ENCODE measurements around the gene EGFL8.

EGFL8 gene

DNA sequence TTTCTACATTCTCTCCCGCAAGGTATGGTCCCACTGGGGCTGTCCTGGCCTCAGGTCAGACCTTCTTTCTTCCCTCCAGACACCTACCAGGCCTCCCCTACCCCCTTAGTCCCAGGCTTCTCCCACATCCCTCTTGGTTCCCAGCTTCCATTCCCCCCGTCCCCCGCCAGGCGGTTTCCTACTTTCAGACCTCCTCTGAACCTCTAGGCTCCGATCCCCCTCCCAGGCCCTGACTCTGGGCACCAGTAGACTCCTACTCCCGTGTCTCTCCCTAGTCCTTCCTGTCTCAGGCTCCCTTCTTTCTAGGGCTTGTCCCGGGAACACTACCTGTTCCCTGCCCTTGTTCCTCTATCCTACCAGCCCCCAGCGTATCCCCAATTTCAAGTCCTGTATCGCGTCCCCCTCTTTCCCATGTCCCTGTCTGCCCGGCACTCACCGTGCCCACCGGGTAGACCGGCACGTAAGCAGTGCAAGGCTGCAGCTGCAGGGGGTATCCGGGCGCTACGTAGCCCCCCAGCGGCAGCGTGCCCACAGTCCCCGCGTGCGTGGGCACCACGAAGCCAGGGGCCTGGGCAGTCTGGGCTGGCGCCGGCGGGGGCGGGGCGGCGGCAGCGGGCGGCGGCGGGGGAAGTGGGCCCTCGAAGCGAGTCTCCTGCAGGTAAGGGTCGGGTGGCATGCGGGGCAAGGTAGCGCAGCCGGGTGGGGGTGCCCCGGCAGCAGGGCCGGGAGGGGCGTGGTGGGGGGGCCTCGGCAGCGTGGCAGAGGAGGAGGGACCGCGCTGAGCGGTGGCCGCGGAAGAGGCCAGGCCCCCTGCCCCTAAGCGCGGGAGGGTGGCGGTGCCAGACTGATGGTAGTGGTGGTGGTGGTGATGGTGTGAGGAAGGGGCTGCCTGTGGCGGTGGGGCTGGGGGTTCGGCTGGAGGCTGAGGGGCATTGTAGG is 14.2 kb upstream of the EGFL8 start:
- Mint-ChIP-seq H3K36me3 (no peaks in the 10 kb centered on the region), H3K27me3 (peaks cover 84% of the 10 kb centered on the region), H3K4me3 (no peak overlapping the region), H3K27ac (no peak overlapping the region), H3K4me1 (peaks cover 57% of the 10 kb centered on the region), H3K9me3 (no peaks in the 10 kb centered on the region)
- no peak for DNase-seq
- CTCF ChIA-PET: interaction anchor here (0.5 kb wide), 1 partner anchor 682 kb away, joined by 3 read pairs; no protein-coding TSS in a partner anchor

DNA sequence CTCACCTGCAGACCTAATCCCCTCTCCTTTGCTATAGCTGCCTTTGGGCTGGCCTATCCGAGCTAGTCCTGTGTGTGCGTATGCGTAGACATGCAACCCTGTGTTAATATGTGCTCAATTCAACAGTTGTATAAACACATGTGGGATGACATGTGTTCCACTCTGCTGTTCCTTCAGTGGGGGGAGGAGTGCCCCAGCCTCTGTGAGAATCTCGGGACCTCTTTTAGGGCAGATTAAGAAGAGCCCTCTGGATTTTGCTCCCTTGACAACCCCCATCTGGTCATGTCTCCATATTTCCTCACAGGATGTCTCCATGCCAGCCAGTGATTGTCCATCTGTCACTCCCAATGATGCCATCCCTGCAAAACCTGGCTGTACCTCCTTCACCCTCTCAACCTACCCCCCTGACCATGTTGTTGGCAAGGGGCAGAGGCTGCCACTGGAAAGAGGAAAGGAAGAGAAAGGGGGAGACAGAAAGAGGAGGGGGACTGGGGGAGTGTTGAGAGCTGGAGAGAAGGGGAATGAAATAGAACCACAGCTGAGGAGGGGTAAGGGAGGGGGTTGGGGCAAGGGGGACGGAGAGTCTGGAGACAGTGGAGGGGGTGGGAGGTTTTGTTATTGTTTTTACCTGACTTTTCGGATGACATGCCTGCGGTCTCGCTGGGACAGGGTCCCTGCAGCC is 13.1 kb upstream of the EGFL8 start:
- no peak for DNase-seq
- Mint-ChIP-seq H3K27me3 (peaks cover 75% of the 10 kb centered on the region), H3K27ac (no peak overlapping the region), H3K4me3 (peak overlapping the region; percentile 41), H3K9me3 (no peaks in the 10 kb centered on the region), H3K36me3 (no peaks in the 10 kb centered on the region), H3K4me1 (peaks cover 62% of the 10 kb centered on the region)
- CTCF ChIA-PET: interaction anchor here (1.6 kb wide), 1 partner anchor 32 kb away, joined by 5 read pairs; no protein-coding TSS in a partner anchor

DNA sequence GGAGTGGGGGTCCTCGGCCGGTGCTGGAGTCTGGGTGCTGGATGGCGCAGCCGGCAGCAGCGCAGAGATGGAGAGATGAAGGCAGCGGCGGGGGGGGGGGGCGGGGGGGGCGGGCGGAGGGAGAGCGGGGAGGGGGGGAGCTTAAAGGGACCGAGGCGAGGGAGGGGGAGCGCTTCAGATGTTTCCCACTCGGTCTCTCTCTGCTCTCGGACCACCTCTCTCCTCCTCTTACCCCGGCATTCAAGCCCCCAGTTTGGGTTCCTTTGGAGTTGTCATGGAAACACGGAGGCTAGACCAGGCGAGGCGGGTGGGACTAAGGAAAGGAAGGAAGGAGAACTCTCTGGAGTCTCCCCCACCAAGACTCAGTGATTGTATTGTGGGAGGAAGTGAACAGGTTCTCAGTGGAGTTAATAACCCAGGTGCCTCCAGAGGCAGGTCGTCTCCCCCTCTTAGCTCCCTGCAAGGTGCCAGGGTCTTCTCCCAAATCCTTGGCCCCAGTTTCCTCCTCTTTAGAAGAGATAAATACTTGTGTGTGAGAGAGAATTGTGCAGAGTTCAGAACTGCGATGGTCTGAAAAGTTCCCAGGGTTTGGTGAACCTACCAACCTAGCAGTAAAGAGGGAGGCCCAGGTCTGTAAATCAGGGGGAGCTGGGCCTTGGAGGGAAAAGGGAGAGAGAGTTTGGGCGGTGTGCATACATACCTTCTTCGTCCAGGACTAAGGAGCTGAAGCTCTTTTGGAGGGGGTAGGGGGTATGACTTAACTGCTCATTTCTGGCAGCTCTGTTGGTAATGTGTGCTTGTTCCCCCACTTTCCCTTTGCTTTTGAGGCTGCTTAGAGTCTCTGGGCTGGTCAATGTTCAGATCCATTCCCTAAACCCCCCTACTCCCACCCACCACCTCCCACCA is 12.3 kb upstream of the EGFL8 start, which contains the start of gene PRRT1:
PRRT1 (minus strand) TSS at position 77 of the 906 bp plus-strand sequence. CDS start 112 bp downstream, outside the sequence.
- Mint-ChIP-seq H3K36me3 (no peaks in the 10 kb centered on the region), H3K27me3 (peaks cover 67% of the 10 kb centered on the region), H3K9me3 (no peaks in the 10 kb centered on the region), H3K27ac (no peak within 1 kb of the TSS), H3K4me1 (peaks cover 62% of the 10 kb centered on the region), H3K4me3 (peak within 1 kb of the TSS; percentile 51)
- CTCF ChIA-PET: interaction anchor here (1.6 kb wide), 1 partner anchor 33 kb away, joined by 5 read pairs; no protein-coding TSS in a partner anchor
- DNase-seq: no peak

DNA sequence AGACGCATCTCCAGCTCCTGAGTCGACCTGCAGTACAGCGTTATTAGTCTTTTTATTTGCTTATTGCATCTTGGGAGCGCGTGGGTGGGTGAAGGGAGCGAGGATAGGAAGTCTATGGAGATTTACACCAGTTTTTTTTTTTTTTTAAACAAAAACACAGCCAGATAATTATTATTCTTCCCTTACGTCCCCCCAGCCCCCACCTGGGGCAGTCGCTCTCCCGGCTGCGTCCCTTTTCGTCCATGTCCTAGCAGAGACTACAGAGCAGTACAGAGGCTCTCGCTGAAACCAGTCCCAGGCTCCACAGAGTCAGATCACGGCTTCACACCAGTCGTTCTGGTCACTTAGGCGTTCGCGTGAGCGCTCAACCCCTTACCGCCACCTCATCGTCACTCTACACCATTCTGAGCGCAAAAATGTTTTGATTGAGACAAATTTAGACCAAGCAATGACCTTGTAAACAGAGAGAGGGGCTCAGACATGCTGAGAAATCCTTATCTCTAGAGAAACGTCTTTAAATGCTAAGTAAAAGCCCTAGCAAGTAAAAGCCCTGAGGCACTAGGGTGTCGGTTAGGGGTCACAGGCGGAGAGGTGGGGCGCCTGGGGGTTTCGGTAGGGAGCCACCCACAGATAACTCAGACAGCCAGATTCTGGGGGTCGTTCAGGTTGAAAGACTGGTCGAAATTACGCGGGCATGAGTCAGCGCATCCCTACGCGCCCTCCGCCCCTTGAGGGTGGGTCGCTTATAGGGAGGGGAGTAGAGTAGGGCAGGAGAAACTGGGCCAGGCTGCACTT is 11.4 kb upstream of the EGFL8 start:
- Mint-ChIP-seq H3K9me3 (no peaks in the 10 kb centered on the region), H3K27me3 (peaks cover 59% of the 10 kb centered on the region), H3K27ac (peak overlapping the region; percentile 53), H3K4me1 (peaks cover 59% of the 10 kb centered on the region), H3K4me3 (peak overlapping the region; percentile 51), H3K36me3 (peaks cover 7% of the 10 kb centered on the region)
- CTCF ChIA-PET: no interaction called here
- DNase-seq: no peak

DNA sequence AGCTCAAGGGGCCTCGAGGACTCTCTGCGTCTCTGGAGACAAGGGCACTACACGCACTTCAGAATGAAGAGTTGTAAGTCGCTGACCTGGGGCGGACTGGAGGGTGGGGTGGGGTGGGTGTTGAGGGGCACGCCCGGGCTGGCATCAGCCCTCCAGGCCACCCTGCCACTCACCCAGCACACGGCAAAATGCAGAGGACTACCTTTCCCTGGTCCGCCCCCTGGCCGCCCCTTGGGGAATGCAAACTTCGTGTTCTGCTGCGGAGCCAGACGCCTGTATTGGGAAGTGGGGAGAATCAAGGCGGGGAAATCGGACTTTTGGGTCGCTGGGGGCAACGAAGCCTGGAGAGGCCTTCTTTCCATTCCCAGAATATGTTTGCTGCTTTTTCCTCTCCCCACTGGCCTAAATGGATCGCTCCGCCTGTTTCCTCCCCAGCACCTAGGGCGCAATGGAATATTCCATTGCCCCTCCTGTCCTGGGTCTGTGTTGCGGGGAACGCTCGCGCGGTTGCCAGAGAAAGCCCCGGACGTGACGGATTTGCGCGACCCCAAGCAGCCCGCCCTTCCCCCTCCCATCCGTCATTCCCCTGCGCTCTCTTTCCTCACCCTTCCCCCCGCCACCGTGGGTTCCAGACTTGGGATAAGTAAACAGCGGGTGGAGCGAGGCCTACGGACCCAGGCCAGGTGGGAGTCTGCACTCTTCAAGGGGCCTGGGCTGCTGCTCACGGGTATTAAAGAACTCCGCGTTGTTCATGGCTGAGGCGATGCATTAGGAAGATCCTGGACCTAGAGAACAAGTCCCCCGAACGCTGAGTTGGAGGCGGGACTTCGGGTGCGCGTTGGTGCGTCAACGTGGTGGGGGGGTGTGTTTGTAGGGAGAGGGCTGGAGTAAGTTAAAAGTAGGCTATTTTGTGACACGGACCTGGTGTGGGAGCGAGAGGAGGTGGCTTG is 10.6 kb upstream of the EGFL8 start, which contains the start of gene PPT2:
PPT2 (plus strand) TSS at position 578 of the 950 bp plus-strand sequence. CDS start 454 bp downstream, outside the sequence.
- H3K36me3 Mint-ChIP-seq: peaks cover 13% of the 10 kb centered on the region
- H3K9me3 Mint-ChIP-seq: no peaks in the 10 kb centered on the region
- peaks cover 50% of the 10 kb centered on the region for H3K27me3 Mint-ChIP-seq
- peak within 1 kb of the TSS; percentile 83 for H3K4me3 Mint-ChIP-seq
- H3K4me1 Mint-ChIP-seq: peaks cover 51% of the 10 kb centered on the region
- H3K27ac Mint-ChIP-seq: peak within 1 kb of the TSS; percentile 79
- CTCF ChIA-PET: interaction anchor here (0.8 to 1.3 kb wide), 4 partner anchors 9 to 42 kb away, joined by 3 to 9 read pairs (median 4); no protein-coding TSS in a partner anchor
- peak; percentile 85 for DNase-seq

DNA sequence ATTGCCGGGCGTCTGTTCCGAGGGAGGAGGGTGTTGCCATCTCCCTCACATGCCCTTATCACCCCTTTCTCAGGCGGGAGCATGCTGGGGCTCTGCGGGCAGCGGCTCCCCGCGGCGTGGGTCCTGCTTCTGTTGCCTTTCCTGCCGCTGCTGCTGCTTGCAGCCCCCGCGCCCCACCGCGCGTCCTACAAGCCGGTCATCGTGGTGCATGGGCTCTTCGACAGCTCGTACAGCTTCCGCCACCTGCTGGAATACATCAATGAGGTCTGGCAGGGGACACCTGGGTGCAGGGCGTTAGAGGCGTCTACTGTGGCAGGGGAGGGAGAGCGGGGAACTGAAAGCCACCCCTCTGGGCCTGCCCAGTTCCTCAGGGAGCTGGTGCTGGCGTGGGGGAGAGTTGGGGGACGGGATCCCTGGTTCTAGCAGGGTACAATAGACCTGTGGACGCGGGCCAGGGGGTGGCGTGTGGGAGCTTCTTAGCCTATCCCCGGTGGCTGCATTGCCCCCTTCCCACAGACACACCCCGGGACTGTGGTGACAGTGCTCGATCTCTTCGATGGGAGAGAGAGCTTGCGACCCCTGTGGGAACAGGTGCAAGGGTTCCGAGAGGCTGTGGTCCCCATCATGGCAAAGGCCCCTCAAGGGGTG is 9.8 kb upstream of the EGFL8 start:
- Mint-ChIP-seq H3K4me3 (peak overlapping the region; percentile 83), H3K27me3 (peaks cover 42% of the 10 kb centered on the region), H3K36me3 (peaks cover 13% of the 10 kb centered on the region), H3K4me1 (peaks cover 47% of the 10 kb centered on the region), H3K27ac (peak overlapping the region; percentile 79), H3K9me3 (no peaks in the 10 kb centered on the region)
- DNase-seq: peak; percentile 82
- CTCF ChIA-PET: interaction anchor here (0.8 to 1.3 kb wide), 5 partner anchors 10 to 41 kb away, joined by 3 to 9 read pairs (median 4); no protein-coding TSS in a partner anchor

DNA sequence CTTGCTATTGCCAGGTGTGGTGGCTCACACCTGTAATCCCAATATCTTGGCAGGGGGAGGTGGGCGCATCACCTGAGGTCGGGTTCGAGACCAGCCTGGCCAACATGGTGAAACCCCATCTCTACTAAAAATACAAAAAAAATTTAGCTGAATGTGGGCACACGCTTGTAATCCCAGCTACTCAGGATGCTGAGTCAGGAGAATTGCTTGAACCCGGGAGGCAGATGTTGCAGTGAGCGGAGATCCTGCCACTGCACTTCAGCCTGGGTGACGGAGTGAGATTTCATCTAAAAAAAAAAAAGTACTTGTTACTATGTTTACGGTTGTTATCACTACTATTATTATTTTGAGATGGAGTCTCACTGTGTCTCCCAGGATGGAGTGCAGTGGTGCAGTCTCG is 7.5 kb upstream of the EGFL8 start:
- DNase-seq: no peak
- peaks cover 34% of the 10 kb centered on the region for H3K4me1 Mint-ChIP-seq
- H3K4me3 Mint-ChIP-seq: no peak overlapping the region

DNA sequence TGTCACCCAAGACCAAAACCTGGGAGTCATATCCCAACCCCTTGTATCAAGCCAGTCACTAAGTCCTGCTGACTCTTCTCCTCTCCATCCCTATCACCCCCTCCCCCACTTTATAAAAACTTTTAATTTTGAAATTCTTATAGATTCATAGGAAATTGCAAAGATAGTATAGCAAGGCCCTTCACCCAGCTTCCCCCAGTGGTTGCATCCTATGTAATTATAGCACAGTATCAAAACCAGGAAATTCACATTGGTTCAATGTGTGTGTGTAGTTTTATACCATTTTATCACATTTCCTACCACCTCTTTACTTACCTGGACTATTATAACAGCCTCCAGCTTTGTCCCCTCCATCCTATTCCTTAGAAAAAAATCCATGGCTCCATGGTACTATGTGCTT is 6.3 kb upstream of the EGFL8 start:
- Mint-ChIP-seq H3K4me1 (peaks cover 22% of the 10 kb centered on the region), H3K9me3 (no peaks in the 10 kb centered on the region), H3K36me3 (peaks cover 13% of the 10 kb centered on the region), H3K27ac (no peak overlapping the region), H3K27me3 (peaks cover 10% of the 10 kb centered on the region), H3K4me3 (no peak overlapping the region)
- CTCF ChIA-PET: no interaction called here
- no peak for DNase-seq

More for the DNA sequence above, 7.5 kb upstream of the EGFL8 start:
- CTCF ChIA-PET: no interaction called here
- Mint-ChIP-seq H3K27me3 (peaks cover 21% of the 10 kb centered on the region), H3K36me3 (peaks cover 13% of the 10 kb centered on the region), H3K9me3 (no peaks in the 10 kb centered on the region), H3K27ac (no peak overlapping the region)

DNA sequence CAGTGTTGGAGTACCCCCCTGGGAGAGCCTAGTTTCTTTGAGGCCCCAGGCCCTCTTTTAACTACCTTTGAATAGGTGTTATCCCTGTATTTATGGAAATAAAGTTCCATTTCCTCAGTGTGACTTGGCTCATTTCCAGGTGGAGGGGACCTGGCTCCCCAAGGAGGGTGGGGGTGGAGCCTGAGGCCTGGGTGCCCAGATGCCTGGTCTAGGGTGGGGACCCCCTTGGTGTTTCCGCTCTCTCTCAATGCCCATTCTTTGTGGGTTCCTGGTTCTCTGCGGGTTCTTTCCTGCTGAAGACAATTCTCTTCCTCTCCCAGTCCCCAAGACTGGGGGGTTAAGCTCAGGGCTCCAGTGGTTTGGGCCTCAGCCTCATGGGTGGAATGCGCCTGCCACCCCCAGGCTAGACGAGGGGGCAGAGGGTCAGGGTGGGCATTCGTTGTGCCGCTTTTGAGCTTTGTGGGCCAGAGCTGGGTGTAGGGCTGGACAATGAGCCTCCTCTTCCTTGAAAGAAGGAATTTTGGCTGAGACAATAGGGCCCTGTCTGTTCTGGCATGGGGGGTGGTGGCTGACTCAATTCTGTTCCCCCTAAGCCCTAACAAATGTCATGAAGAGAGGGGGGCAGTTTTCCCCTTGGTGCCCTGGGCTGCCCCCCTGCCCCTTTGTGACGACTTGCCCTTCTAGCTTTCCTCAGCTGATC is 686 bp upstream of the EGFL8 start:
- no peaks in the 10 kb centered on the region for H3K9me3 Mint-ChIP-seq
- CTCF ChIA-PET: interaction anchor here (1.1 kb wide), 1 partner anchor 15 kb away, joined by 3 read pairs; no protein-coding TSS in a partner anchor
- peaks cover 16% of the 10 kb centered on the region for H3K36me3 Mint-ChIP-seq
- H3K4me3 Mint-ChIP-seq: no peak overlapping the region
- H3K27ac Mint-ChIP-seq: no peak overlapping the region
- DNase-seq: no peak
- no peaks in the 10 kb centered on the region for H3K27me3 Mint-ChIP-seq
- no peaks in the 10 kb centered on the region for H3K4me1 Mint-ChIP-seq

DNA sequence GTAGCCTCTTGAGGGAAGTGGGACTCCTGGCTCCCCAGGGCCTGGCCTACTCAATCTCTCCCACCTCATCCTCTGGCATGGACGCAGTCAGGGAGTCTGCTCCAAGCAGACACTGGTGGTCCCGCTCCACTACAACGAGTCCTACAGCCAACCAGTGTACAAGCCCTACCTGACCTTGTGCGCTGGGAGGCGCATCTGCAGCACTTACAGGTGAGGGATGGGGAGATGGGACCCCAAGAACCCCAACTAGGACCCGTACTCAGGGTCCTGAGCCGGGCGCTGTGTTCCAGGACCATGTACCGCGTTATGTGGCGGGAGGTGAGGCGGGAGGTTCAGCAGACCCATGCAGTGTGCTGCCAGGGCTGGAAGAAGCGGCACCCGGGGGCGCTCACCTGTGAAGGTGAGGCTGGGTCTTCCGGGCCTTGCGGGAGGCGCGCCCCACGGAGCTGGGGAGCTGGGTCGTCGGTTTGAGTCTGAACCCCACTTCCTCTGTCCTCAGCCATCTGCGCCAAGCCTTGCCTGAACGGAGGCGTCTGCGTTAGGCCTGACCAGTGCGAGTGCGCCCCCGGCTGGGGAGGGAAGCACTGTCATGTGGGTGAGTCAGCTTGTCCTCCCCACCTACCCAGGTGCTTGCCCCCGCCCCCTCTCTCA is 2.1 kb downstream of the EGFL8 start:
- DNase-seq: no peak
- no peaks in the 10 kb centered on the region for H3K4me1 Mint-ChIP-seq
- no peak overlapping the region for H3K4me3 Mint-ChIP-seq
- no peak overlapping the region for H3K27ac Mint-ChIP-seq
- H3K9me3 Mint-ChIP-seq: no peaks in the 10 kb centered on the region
- H3K36me3 Mint-ChIP-seq: peaks cover 37% of the 10 kb centered on the region
- no peaks in the 10 kb centered on the region for H3K27me3 Mint-ChIP-seq
- CTCF ChIA-PET: interaction anchor here (1.9 kb wide), 1 partner anchor 48 kb away, joined by 4 read pairs; no protein-coding TSS in a partner anchor
